ENCODE results near the gene RUNX1.

The RUNX1 gene

GRCh38 chr21:34949499-34949898 lies 99.6 kb downstream of the RUNX1 start:
- no peaks in the 10 kb centered on the region for H3K9me3 ChIP-seq (ENCODE audit: insufficient read depth, low read depth, low read length)
- H4K12ac ChIP-seq (ENCODE audit: low read depth, low read length): no peak overlapping the region
- H2AK5ac ChIP-seq (ENCODE audit: low read length): no peak overlapping the region
- H2BK120ac ChIP-seq (ENCODE audit: insufficient read depth, low read length, poor library complexity): no peak overlapping the region
- H3K4me2 ChIP-seq (ENCODE audit: low read length): no peak overlapping the region
- H2BK12ac ChIP-seq (ENCODE audit: low read length): no peak overlapping the region
- no peak overlapping the region for H3K18ac ChIP-seq (ENCODE audit: low read length)
- WGBS (ENCODE audit: extremely low coverage, insufficient coverage, insufficient read length): no CpG with 5 or more reads among the region's 10 CpGs
- no peak overlapping the region for H4K91ac ChIP-seq (ENCODE audit: low read depth, low read length)
- no peaks in the 10 kb centered on the region for H3K27me3 ChIP-seq (ENCODE audit: insufficient read depth, low read length)
- H4K8ac ChIP-seq (ENCODE audit: low read depth, low read length): no peak overlapping the region
- H3K14ac ChIP-seq (ENCODE audit: low read length): no peak overlapping the region
- no peak overlapping the region for H3K9ac ChIP-seq (ENCODE audit: low read length)
- no peak overlapping the region for H3K4ac ChIP-seq (ENCODE audit: low read depth, low read length)
- H3K79me2 ChIP-seq (ENCODE audit: control insufficient read depth, insufficient read depth, low read length, poor library complexity): no peaks in the 10 kb centered on the region
- H3K27ac ChIP-seq (ENCODE audit: low read depth, low read length): no peak overlapping the region
- H3K23ac ChIP-seq (ENCODE audit: low read length): no peak overlapping the region
- H3K4me1 ChIP-seq (ENCODE audit: control insufficient read depth in 1 of 2, insufficient read depth in 2 of 2, low read length in 2 of 2): peaks cover 3 to 5% of the 10 kb centered on the region in 2 experiments
- no peaks in the 10 kb centered on the region for H3K79me1 ChIP-seq (ENCODE audit: low read length)
- no peak overlapping the region for H2AFZ ChIP-seq (ENCODE audit: insufficient read depth, low read length, poor library complexity)
- H3K4me3 ChIP-seq (ENCODE audit: low read depth, low read length): no peak overlapping the region
- DNase-seq: no peak
- H2BK5ac ChIP-seq (ENCODE audit: low read depth, low read length, poor library complexity): no peak overlapping the region
- no peaks in the 10 kb centered on the region for H3K36me3 ChIP-seq (ENCODE audit: control insufficient read depth in 1 of 2, insufficient read depth in 2 of 2, low read length in 2 of 2)

DNA sequence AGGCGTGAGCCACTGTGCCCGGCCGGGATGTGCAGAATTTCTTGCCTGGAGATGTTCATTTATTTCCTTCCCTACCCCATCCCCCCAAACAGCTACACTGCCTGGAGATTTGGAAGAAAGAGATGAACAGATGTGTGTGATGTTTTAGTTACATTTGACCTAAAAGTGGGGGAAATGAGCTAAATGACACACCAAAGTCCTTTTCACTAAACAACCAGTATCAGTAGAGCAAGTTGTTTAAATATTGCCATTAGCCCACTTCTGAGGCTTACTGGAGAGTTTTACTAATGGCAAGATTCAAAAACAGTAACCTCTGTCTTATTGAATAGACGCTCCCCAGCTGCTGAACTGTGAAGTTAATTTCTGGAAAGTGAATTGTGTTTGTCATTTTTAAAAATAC lies 100.1 kb downstream of the RUNX1 start:
- Histone ChIP-seq H2BK12ac (ENCODE audit: low read length) (no peak overlapping the region), H3K36me3 (ENCODE audit: control insufficient read depth in 1 of 2, insufficient read depth in 2 of 2, low read length in 2 of 2) (no peaks in the 10 kb centered on the region), H3K14ac (ENCODE audit: low read length) (no peak overlapping the region), H3K9me3 (ENCODE audit: insufficient read depth, low read depth, low read length) (no peaks in the 10 kb centered on the region), H3K27me3 (ENCODE audit: insufficient read depth, low read length) (no peaks in the 10 kb centered on the region), H3K79me1 (ENCODE audit: low read length) (no peaks in the 10 kb centered on the region), H4K12ac (ENCODE audit: low read depth, low read length) (no peak overlapping the region), H3K27ac (ENCODE audit: low read depth, low read length) (no peak overlapping the region), H2AK5ac (ENCODE audit: low read length) (no peak overlapping the region), H3K4ac (ENCODE audit: low read depth, low read length) (no peak overlapping the region), H2BK120ac (ENCODE audit: insufficient read depth, low read length, poor library complexity) (no peak overlapping the region), H4K91ac (ENCODE audit: low read depth, low read length) (no peak overlapping the region), H3K79me2 (ENCODE audit: control insufficient read depth, insufficient read depth, low read length, poor library complexity) (no peaks in the 10 kb centered on the region), H2BK5ac (ENCODE audit: low read depth, low read length, poor library complexity) (no peak overlapping the region), H2AFZ (ENCODE audit: insufficient read depth, low read length, poor library complexity) (no peak overlapping the region), H4K8ac (ENCODE audit: low read depth, low read length) (no peak overlapping the region), H3K4me2 (ENCODE audit: low read length) (no peak overlapping the region), H3K4me3 (ENCODE audit: low read depth, low read length) (no peak overlapping the region), H3K9ac (ENCODE audit: low read length) (no peak overlapping the region), H3K23ac (ENCODE audit: low read length) (no peak overlapping the region), H3K4me1 (ENCODE audit: control insufficient read depth in 1 of 2, insufficient read depth in 2 of 2, low read length in 2 of 2) (peaks cover 3 to 5% of the 10 kb centered on the region in 2 experiments), H3K18ac (ENCODE audit: low read length) (no peak overlapping the region)
- no peak for DNase-seq
- no CpG with 5 or more reads among the region's 4 CpGs for WGBS (ENCODE audit: extremely low coverage, insufficient coverage, insufficient read length)

DNA sequence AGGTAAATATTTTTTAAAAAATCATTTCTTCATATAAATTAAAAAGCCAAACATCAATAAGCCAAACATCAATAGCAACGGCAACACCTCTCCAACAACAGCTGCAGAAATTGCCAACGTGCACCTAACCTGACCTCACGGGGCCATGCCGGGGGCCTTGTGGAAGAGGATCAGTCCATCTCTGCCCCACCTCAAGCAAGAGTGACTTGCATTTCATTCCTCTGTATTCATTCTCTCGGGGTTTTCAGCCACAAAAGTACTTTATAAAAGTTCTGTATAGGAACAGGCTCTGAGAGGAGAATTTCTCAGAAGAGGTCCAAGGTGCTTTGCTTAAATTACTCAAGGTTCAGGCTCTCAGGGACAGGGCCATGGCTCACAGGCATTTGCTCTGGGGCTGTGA lies 100.9 kb downstream of the RUNX1 start:
- Histone ChIP-seq H3K18ac (ENCODE audit: low read length) (no peak overlapping the region), H4K12ac (ENCODE audit: low read depth, low read length) (no peak overlapping the region), H3K27me3 (ENCODE audit: insufficient read depth, low read length) (no peaks in the 10 kb centered on the region), H3K9me3 (ENCODE audit: insufficient read depth, low read depth, low read length) (no peaks in the 10 kb centered on the region), H4K91ac (ENCODE audit: low read depth, low read length) (no peak overlapping the region), H2AFZ (ENCODE audit: insufficient read depth, low read length, poor library complexity) (no peak overlapping the region), H3K4me3 (ENCODE audit: low read depth, low read length) (no peak overlapping the region), H3K14ac (ENCODE audit: low read length) (no peak overlapping the region), H3K79me2 (ENCODE audit: control insufficient read depth, insufficient read depth, low read length, poor library complexity) (no peaks in the 10 kb centered on the region), H3K4me2 (ENCODE audit: low read length) (no peak overlapping the region), H3K4ac (ENCODE audit: low read depth, low read length) (no peak overlapping the region), H3K79me1 (ENCODE audit: low read length) (no peaks in the 10 kb centered on the region), H3K27ac (ENCODE audit: low read depth, low read length) (no peak overlapping the region), H2BK120ac (ENCODE audit: insufficient read depth, low read length, poor library complexity) (no peak overlapping the region), H2BK12ac (ENCODE audit: low read length) (no peak overlapping the region), H3K23ac (ENCODE audit: low read length) (no peak overlapping the region), H3K9ac (ENCODE audit: low read length) (no peak overlapping the region), H2AK5ac (ENCODE audit: low read length) (no peak overlapping the region), H2BK5ac (ENCODE audit: low read depth, low read length, poor library complexity) (no peak overlapping the region), H3K36me3 (ENCODE audit: control insufficient read depth in 1 of 2, insufficient read depth in 2 of 2, low read length in 2 of 2) (no peaks in the 10 kb centered on the region), H3K4me1 (ENCODE audit: control insufficient read depth in 1 of 2, insufficient read depth in 2 of 2, low read length in 2 of 2) (peaks cover 3 to 5% of the 10 kb centered on the region in 2 experiments), H4K8ac (ENCODE audit: low read depth, low read length) (no peak overlapping the region)
- DNase-seq: no peak
- no CpG with 5 or more reads among the region's 5 CpGs for WGBS (ENCODE audit: extremely low coverage, insufficient coverage, insufficient read length)

- Histone ChIP-seq H2BK120ac (ENCODE audit: insufficient read depth, low read length, poor library complexity) (no peak overlapping the region), H4K8ac (ENCODE audit: low read depth, low read length) (no peak overlapping the region), H3K79me2 (ENCODE audit: control insufficient read depth, insufficient read depth, low read length, poor library complexity) (no peaks in the 10 kb centered on the region), H3K23ac (ENCODE audit: low read length) (no peak overlapping the region), H3K27me3 (ENCODE audit: insufficient read depth, low read length) (no peaks in the 10 kb centered on the region), H3K14ac (ENCODE audit: low read length) (no peak overlapping the region), H3K4me1 (ENCODE audit: control insufficient read depth in 1 of 2, insufficient read depth in 2 of 2, low read length in 2 of 2) (peaks cover 3 to 5% of the 10 kb centered on the region in 2 experiments), H3K18ac (ENCODE audit: low read length) (no peak overlapping the region), H4K12ac (ENCODE audit: low read depth, low read length) (no peak overlapping the region), H2AK5ac (ENCODE audit: low read length) (no peak overlapping the region), H3K4me3 (ENCODE audit: low read depth, low read length) (no peak overlapping the region), H3K27ac (ENCODE audit: low read depth, low read length) (no peak overlapping the region), H2BK12ac (ENCODE audit: low read length) (no peak overlapping the region), H3K4me2 (ENCODE audit: low read length) (no peak overlapping the region), H3K79me1 (ENCODE audit: low read length) (no peaks in the 10 kb centered on the region), H2BK5ac (ENCODE audit: low read depth, low read length, poor library complexity) (no peak overlapping the region), H3K36me3 (ENCODE audit: control insufficient read depth in 1 of 2, insufficient read depth in 2 of 2, low read length in 2 of 2) (no peaks in the 10 kb centered on the region), H3K4ac (ENCODE audit: low read depth, low read length) (no peak overlapping the region), H3K9me3 (ENCODE audit: insufficient read depth, low read depth, low read length) (no peaks in the 10 kb centered on the region), H3K9ac (ENCODE audit: low read length) (no peak overlapping the region), H4K91ac (ENCODE audit: low read depth, low read length) (no peak overlapping the region), H2AFZ (ENCODE audit: insufficient read depth, low read length, poor library complexity) (no peak overlapping the region)
- no CpG with 5 or more reads among the region's 2 CpGs for WGBS (ENCODE audit: extremely low coverage, insufficient coverage, insufficient read length)
- no peak for DNase-seq
Measured at GRCh38 chr21:34946916-34947534, 102.1 kb downstream of the RUNX1 start.
